ENCODE measurements around the gene ITIH3. TPM values are rescaled to one million over a fixed set of nuclear protein-coding genes. Genes with fewer than 3 reads are reported as not detected.

Gene ITIH3
- total RNA-seq, 2 experiments from 2014 or later: not detected

DNA sequence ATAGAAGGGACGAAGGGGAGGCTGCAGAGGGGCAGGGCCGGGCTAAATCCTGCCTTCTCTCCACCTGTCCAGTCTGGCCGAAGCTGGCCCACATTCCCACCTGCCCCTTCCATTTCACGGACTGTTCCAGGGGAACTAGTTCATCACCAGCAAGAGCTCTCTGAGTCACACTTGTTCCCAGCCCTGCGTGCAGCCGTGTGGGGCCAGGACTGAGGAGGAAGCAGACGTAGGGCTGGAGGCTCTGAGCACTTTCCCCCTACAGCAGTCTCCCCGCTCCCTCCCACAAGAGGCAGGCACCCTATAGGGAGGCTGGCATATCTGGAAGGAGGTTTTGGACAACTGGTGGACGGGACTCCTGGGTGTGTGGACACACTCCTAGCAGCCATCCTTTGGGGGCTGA lies 32.8 kb downstream of the ITIH3 start:
- no peak for DNase-seq
- Mint-ChIP-seq H3K36me3 (ENCODE audit: low read depth) (no peaks in the 10 kb centered on the region), H3K27ac (no peak overlapping the region), H3K4me3 (no peak overlapping the region), H3K27me3 (ENCODE audit: low read depth) (no peaks in the 10 kb centered on the region), H3K9me3 (no peaks in the 10 kb centered on the region), H3K4me1 (ENCODE audit: low read depth) (no peaks in the 10 kb centered on the region)
- intact Hi-C loops (cut with micrococcal nuclease): no loop called here
- CTCF ChIA-PET: no interaction called here

DNA sequence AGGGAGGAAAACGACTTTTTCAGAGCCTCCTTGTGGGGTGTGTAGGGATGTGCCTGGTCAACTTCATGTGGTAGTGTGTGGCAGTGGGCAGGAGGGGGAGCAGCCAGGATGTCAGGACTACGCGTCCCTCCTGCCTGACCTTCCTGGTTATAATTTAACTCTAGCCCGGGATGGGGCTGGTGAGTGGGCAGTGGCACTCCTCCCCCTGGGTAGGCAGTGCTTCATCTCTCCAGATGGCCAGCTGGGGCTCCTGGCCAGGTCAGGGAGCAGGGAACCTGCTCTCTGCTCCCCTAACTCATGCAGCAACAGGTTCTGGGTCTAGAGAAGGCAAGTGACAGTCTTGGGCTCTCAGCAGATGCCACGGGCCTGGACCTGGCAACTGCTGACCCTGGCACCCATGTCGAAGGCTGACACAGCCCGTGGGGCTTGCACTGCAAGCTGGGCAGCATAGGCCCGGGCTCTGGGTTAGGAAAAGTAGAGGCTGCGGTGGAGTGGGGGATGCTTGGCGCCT lies 33.3 kb downstream of the ITIH3 start:
- no peak for DNase-seq
- Mint-ChIP-seq H3K9me3 (no peaks in the 10 kb centered on the region), H3K27me3 (ENCODE audit: low read depth) (no peaks in the 10 kb centered on the region), H3K27ac (no peak overlapping the region), H3K4me1 (ENCODE audit: low read depth) (no peaks in the 10 kb centered on the region), H3K36me3 (ENCODE audit: low read depth) (no peaks in the 10 kb centered on the region), H3K4me3 (no peak overlapping the region)
- intact Hi-C loops (cut with micrococcal nuclease): no loop called here
- CTCF ChIA-PET: no interaction called here

DNA sequence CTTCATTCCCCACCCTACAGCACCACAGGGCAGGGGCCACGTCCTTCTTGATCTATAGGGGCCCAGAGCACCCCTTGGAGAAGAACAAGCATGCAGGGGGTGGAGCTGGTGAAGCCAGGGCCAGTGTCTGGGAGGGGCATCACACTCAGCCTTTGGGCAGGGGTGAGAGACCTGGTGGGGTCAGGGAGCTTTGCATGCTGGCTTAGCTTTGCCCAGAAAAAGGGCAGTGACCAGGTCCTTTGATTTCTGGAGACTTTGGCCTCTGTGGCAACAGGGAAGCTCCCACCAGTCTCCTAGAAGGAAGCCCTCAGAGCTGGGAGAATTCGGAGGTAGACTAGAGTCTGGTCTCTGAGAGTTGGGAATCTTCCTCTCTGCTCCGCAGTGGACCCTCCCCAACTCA lies 34.9 kb downstream of the ITIH3 start:
- intact Hi-C loops (cut with micrococcal nuclease): no loop called here
- Mint-ChIP-seq H3K4me3 (no peak overlapping the region), H3K4me1 (ENCODE audit: low read depth) (no peaks in the 10 kb centered on the region), H3K9me3 (no peaks in the 10 kb centered on the region), H3K27ac (no peak overlapping the region), H3K27me3 (ENCODE audit: low read depth) (no peaks in the 10 kb centered on the region), H3K36me3 (ENCODE audit: low read depth) (no peaks in the 10 kb centered on the region)
- CTCF ChIA-PET: no interaction called here
- no peak for DNase-seq

DNA sequence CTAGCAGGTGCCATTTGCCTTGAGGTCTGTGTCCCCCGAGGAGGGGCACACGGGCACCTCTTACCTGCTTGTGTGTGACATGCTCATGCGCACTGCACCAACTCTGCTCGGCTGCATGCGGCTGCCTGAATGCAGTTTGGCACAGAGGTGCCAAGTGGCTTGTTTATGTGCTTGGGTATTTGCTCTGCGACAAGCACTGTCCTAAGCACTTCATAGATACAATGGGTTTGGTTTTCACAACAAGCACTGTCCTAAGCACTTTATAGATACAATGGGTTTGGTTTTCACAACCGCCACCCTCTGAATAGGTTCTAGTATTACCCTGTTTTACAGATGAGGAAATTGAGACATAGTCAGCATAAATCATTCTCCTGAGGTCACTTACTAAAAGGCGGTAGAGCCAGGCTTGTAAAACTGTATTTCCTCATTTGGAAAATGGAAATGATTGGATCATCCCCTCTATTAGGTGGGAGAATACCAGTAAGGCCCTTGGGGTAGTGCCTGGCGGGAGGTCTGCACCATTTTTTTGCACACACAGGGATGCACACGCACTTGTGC lies 35.4 kb downstream of the ITIH3 start:
- H3K27ac Mint-ChIP-seq: no peak overlapping the region
- H3K4me1 Mint-ChIP-seq (ENCODE audit: low read depth): no peaks in the 10 kb centered on the region
- H3K9me3 Mint-ChIP-seq: no peaks in the 10 kb centered on the region
- no peak for DNase-seq
- H3K4me3 Mint-ChIP-seq: no peak overlapping the region
- H3K27me3 Mint-ChIP-seq (ENCODE audit: low read depth): no peaks in the 10 kb centered on the region
- intact Hi-C loops (cut with micrococcal nuclease): no loop called here
- CTCF ChIA-PET: no interaction called here
- H3K36me3 Mint-ChIP-seq (ENCODE audit: low read depth): no peaks in the 10 kb centered on the region

DNA sequence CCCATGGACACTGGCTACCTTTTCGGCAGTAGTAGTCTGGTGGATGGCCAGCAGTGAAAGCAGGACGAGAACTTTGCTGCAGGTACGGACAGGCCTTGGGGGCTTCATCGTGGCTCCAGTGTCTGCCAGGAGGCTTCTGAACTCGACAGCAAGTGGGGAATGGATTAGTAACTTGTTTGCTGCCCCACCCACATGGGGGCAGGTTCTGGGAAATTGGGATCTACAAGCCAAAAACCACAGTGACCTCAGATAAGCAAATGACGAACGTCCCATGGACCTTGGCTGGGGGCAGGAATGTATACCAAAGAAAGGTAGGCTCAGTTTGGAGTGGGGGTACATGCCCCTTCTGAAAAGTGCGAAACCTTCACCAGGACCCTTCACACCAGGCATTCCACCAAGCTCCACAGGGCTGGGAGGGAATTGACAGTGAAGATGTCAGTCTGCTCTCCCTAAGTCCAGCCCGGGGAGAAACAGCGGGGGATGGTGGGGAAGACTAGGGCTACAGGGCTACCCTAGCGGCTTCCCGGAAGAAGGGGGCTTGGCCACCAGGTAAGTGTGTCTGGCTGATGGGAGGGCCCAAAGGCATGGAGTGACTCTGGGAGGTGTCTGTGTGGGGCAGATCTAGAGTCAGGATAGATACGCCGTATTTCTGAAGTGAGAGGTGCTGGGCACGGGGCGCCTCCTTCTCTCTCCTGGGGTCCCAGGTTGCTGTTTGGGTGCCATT lies 36.1 kb downstream of the ITIH3 start, which contains the start of gene ITIH4:
TSS of gene ITIH4 (minus strand) at position 138 of the 724 bp plus-strand sequence. CDS start at position 108, 30 bp downstream.
- DNase-seq: no peak
- CTCF ChIA-PET: no interaction called here
- H3K27me3 Mint-ChIP-seq (ENCODE audit: low read depth): no peaks in the 10 kb centered on the region
- intact Hi-C loops (cut with micrococcal nuclease): no loop called here
- no peaks in the 10 kb centered on the region for H3K36me3 Mint-ChIP-seq (ENCODE audit: low read depth)
- no peak within 1 kb of the TSS for H3K4me3 Mint-ChIP-seq
- H3K9me3 Mint-ChIP-seq: no peaks in the 10 kb centered on the region
- no peaks in the 10 kb centered on the region for H3K4me1 Mint-ChIP-seq (ENCODE audit: low read depth)
- no peak within 1 kb of the TSS for H3K27ac Mint-ChIP-seq

DNA sequence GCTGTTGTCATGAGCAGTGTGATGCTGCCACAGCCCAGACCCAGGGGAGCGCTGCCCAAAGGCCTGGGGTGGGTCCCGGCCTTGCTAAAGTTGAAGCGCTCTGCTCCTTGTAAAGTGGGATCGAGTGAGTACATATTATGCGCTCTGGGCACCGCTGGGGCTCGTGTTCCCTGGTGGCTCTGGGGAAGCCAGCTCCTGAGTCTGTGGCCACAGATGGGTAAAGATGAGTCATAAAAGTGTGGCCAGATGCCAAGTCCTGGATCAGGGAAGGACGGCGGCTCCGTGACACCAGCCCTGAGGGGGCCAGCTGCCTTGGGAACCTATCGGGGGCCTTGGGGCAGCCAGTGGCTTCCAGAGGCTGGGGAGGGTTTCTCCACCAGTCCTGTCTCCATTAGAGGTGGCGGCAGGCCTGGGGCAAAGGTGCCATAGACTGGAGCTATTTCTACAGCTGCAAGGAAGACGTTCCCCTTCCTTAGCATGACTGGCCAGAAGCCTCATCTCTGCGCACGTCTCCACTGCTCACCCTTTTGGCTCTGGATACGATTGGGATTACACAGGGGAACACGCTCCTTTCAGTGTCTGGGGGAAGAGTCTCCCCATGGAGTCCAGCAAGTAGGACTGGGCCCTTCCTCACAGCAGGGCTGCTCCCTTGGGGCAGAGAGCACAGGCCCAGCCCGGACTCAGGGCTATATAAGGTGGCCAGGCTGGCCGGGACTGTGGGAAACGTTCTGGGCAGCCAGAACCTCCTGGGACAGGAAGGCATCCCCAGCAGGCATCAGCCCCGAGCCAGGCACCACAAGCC lies 37.1 kb downstream of the ITIH3 start:
- Mint-ChIP-seq H3K4me3 (no peak overlapping the region), H3K27ac (no peak overlapping the region), H3K36me3 (ENCODE audit: low read depth) (no peaks in the 10 kb centered on the region), H3K4me1 (ENCODE audit: low read depth) (no peaks in the 10 kb centered on the region), H3K9me3 (no peaks in the 10 kb centered on the region), H3K27me3 (ENCODE audit: low read depth) (no peaks in the 10 kb centered on the region)
- DNase-seq: no peak
- intact Hi-C loops (cut with micrococcal nuclease): no loop called here
- CTCF ChIA-PET: no interaction called here

DNA sequence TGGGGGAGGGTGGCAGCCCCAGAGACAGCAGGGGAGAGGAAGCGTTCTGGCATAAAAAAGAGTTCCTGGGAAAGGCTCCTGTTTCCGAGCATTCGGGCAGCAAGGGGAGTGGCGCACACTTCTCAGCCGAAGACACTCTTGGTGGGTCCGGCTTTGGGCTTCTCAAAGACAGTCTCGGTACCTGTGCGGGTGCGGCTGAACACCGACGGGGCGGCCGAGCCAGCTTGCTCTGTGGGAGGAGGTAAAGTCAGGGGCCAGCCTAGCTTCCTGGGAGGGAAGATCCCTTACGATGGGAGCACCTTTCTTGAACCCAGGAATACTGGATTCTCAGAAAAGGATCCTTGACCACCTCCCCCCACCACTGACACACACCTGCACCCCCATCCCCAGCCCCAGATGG lies 38.6 kb downstream of the ITIH3 start:
- peaks cover 7% of the 10 kb centered on the region for H3K4me1 Mint-ChIP-seq (ENCODE audit: low read depth)
- H3K9me3 Mint-ChIP-seq: no peaks in the 10 kb centered on the region
- intact Hi-C loops (cut with micrococcal nuclease): no loop called here
- no peaks in the 10 kb centered on the region for H3K36me3 Mint-ChIP-seq (ENCODE audit: low read depth)
- H3K27ac Mint-ChIP-seq: no peak overlapping the region
- CTCF ChIA-PET: interaction anchor here (1.0 kb wide), 1 partner anchor 10 kb away, joined by 3 read pairs; no protein-coding TSS in a partner anchor
- H3K27me3 Mint-ChIP-seq (ENCODE audit: low read depth): no peaks in the 10 kb centered on the region
- no peak overlapping the region for H3K4me3 Mint-ChIP-seq
- no peak for DNase-seq

DNA sequence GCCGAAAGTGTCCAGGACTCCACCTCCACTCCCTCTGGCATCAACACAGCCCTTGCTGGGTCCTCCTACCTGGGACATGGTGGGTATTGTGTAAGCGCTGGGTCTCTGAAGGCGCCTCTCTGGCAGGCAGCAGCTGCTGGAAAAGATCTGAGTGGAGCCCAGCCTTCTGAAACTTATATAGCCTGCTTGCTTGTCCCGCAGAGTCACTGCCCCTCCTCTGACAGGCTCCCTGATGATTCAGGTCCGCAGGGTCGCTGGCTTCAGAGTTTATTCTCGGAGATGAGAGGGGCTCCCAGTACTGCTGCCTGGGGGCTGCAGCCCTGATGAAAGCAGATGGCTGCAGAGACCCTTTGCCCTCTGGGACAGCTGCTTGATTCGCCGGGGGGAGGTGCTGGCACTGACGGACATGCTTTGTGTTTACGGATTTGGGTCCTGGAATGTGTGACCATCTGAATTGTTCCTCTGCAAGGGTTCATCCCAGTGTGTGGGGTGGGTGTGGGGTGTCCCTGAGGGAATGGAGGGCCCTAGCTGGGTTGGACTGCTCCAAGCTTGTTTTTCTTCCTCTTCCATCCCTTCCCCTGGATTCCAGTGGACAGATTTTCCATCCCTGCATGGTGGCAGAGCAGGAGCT lies 40.4 kb downstream of the ITIH3 start, which contains the start of gene MUSTN1:
TSS of gene MUSTN1 (minus strand) at position 149 of the 631 bp plus-strand sequence. CDS start at position 78, 71 bp downstream.
- no peaks in the 10 kb centered on the region for H3K36me3 Mint-ChIP-seq (ENCODE audit: low read depth)
- peaks cover 20% of the 10 kb centered on the region for H3K4me1 Mint-ChIP-seq (ENCODE audit: low read depth)
- DNase-seq: no peak
- H3K27me3 Mint-ChIP-seq (ENCODE audit: low read depth): no peaks in the 10 kb centered on the region
- H3K4me3 Mint-ChIP-seq: no peak within 1 kb of the TSS
- H3K9me3 Mint-ChIP-seq: no peaks in the 10 kb centered on the region
- H3K27ac Mint-ChIP-seq: no peak within 1 kb of the TSS
- intact Hi-C loops (cut with micrococcal nuclease): no loop called here
- CTCF ChIA-PET: interaction anchor here (0.8 kb wide), 1 partner anchor 14 kb away, joined by 3 read pairs; no protein-coding TSS in a partner anchor

DNA sequence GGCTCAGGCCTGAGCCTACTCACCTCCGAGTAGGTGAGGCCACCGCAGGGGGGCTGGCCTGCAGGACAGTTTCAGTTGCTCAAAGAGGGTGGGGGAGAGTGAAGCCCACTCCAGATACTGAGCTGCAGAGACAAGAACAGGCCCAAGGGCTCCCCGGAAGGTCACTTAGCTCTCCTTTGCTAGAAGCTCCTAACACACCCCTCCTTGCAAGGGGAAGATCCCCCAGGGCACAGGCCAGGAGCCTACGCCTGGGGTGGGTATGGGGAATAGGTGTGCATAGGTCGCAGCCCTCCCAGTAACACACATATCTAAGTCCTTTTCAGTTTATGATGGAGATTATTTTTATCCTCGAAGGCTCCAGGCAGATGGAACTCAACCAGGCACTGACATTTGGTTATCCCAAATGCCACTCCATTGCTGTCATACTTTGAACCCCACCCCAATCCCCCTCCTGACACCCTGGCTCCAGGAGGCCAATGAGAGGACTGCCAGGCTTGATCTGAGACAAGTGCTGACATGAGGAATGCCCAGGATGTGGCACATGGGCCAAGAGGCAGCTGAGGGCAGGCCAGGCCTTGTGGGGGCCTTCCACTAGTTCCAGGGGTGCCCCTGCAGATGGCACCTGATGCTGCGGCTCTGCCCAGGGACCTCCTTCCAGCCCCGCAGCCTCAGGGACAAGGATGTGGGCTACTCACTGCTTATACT lies 41.3 kb downstream of the ITIH3 start:
- CTCF ChIA-PET: interaction anchor here (0.6 kb wide), 1 partner anchor 452 kb away, joined by 3 read pairs; no protein-coding TSS in a partner anchor
- intact Hi-C loops (cut with micrococcal nuclease): no loop called here

DNA sequence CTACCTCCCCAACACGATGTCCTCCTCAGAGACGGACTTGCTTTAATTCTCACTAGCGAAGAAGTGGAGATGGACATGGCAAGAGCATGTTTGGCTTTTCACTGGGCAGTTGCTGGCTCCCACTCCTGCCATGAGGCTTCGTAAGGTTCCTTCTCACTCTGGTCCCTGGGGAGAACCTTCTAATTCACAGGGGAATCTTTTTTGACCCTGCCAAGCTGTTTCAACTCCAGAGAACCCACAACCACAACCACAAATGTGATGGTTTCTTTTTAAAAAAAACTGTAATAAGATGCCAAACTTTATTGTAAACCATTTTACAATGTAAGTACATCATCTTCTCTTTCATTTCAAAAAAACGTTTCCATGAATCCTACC lies 41.9 kb downstream of the ITIH3 start:
- H3K4me3 Mint-ChIP-seq: no peak overlapping the region
- intact Hi-C loops (cut with micrococcal nuclease): no loop called here
- DNase-seq: no peak
- H3K27me3 Mint-ChIP-seq (ENCODE audit: low read depth): no peaks in the 10 kb centered on the region
- CTCF ChIA-PET: interaction anchor here (0.5 to 0.8 kb wide), 2 partner anchors 12 to 14 kb away, joined by 3 to 6 read pairs; no protein-coding TSS in a partner anchor
- H3K27ac Mint-ChIP-seq: no peak overlapping the region
- no peaks in the 10 kb centered on the region for H3K9me3 Mint-ChIP-seq
- peaks cover 20% of the 10 kb centered on the region for H3K4me1 Mint-ChIP-seq (ENCODE audit: low read depth)
- peaks cover 3% of the 10 kb centered on the region for H3K36me3 Mint-ChIP-seq (ENCODE audit: low read depth)

More for the DNA sequence above, 41.3 kb downstream of the ITIH3 start:
- peaks cover 3% of the 10 kb centered on the region for H3K36me3 Mint-ChIP-seq (ENCODE audit: low read depth)
- H3K27ac Mint-ChIP-seq: no peak overlapping the region
- H3K4me3 Mint-ChIP-seq: no peak overlapping the region
- DNase-seq: no peak
- H3K4me1 Mint-ChIP-seq (ENCODE audit: low read depth): peaks cover 20% of the 10 kb centered on the region
- no peaks in the 10 kb centered on the region for H3K27me3 Mint-ChIP-seq (ENCODE audit: low read depth)
- no peaks in the 10 kb centered on the region for H3K9me3 Mint-ChIP-seq

DNA sequence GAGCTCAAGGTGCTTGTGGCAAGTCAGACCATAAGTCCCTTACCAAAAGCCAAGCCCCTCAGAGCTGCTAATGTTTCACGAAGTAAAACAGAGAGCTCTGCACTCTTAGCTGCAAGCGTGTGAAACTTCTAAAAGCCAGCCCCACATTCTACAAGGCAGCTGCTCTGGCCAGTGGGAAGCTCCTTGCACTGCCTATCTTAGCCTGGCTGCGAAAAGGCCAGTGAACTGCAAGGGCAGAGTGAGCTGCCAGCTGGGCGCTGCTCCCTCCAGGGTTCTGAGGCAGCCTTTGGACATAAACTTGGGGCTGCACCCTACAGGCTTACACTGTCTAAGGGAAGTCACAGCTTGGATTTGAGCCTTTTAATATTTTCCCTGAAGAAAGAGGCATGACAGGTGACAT lies 42.4 kb downstream of the ITIH3 start:
- no peak for DNase-seq
- Mint-ChIP-seq H3K27me3 (ENCODE audit: low read depth) (no peaks in the 10 kb centered on the region), H3K27ac (no peak overlapping the region), H3K36me3 (ENCODE audit: low read depth) (peaks cover 3% of the 10 kb centered on the region), H3K4me1 (ENCODE audit: low read depth) (peaks cover 20% of the 10 kb centered on the region), H3K9me3 (no peaks in the 10 kb centered on the region), H3K4me3 (no peak overlapping the region)
- CTCF ChIA-PET: interaction anchor here (0.5 to 1.6 kb wide), 4 partner anchors 11 to 16 kb away, joined by 3 to 12 read pairs (median 4); no protein-coding TSS in a partner anchor
- intact Hi-C loops (cut with micrococcal nuclease): no loop called here

All from activated naive CD4-positive, alpha-beta T cell treated with anti-CD3 and anti-CD28 coated beads for 36 hours (primary cell).